Measurements from ENCODE around the gene SEMA3A. TPM values are rescaled to one million over a fixed set of nuclear protein-coding genes. Genes with fewer than 3 reads are reported as not detected.

Gene SEMA3A
- total RNA-seq, 1 experiment from 2014 or later: 14.2 TPM

DNA sequence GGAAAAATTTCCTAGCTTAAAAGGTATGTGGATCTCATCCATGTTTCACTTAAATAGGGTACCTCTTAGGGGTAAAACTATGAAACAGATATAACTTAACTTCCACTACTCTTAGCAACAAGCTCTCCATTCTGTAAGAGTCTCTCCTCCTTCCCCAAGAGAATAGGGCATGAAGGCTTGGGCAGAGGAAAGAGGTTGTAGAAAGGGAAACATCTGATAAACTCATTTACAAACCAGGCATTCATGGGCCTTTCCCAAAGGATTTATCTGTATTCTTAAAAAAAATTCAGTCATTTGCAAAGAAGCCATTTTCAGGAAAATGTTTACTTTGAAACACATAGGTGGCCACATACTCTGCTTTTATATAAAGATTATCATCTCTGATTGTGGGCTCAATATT lies 82.7 kb downstream of the SEMA3A start:
- no TSS peak for BruUV-seq (replicated peaks)
- intact Hi-C loops (cut with micrococcal nuclease): no loop called here
- POLR2A ChIA-PET: no interaction called here

More for the DNA sequence above, 82.7 kb downstream of the SEMA3A start:
- Histone ChIP-seq H3K4me3 (replicated peaks in 1 of 2; ENCODE audit: low read depth in 1 of 2, low read length in 2 of 2) (no peak overlapping the region), H4K20me1 (ENCODE audit: insufficient read depth) (no peaks in the 10 kb centered on the region), H2AFZ (ENCODE audit: low read depth, low read length, poor library complexity, severe bottlenecking) (no peak overlapping the region), H3K9me3 (ENCODE audit: control insufficient read depth in 1 of 2, insufficient read depth in 1 of 2, low read depth in 1 of 2, low read length in 2 of 2) (no peaks in the 10 kb centered on the region), H3K4me1 (ENCODE audit: control insufficient read depth in 1 of 2, insufficient read depth in 2 of 2, low read length in 2 of 2) (peaks cover 0 to 10% of the 10 kb centered on the region in 2 experiments; a peak in 1 of 4 replicates), H3K27me3 (ENCODE audit: insufficient read depth, low read length) (no peaks in the 10 kb centered on the region), H3K36me3 (ENCODE audit: control insufficient read depth in 1 of 2, insufficient read depth in 2 of 2, low read length in 2 of 2) (no peaks in the 10 kb centered on the region), H3K79me2 (ENCODE audit: insufficient read depth, low read length) (no peaks in the 10 kb centered on the region), H3K9ac (ENCODE audit: low read length) (no peak overlapping the region), H3K9me2 (ENCODE audit: insufficient read depth) (no peaks in the 10 kb centered on the region), H3K4me2 (ENCODE audit: low read length) (no peak overlapping the region), H3K27ac (ENCODE audit: low read depth, low read length) (no peak overlapping the region)
- TF ChIP-seq, protein P1, sequence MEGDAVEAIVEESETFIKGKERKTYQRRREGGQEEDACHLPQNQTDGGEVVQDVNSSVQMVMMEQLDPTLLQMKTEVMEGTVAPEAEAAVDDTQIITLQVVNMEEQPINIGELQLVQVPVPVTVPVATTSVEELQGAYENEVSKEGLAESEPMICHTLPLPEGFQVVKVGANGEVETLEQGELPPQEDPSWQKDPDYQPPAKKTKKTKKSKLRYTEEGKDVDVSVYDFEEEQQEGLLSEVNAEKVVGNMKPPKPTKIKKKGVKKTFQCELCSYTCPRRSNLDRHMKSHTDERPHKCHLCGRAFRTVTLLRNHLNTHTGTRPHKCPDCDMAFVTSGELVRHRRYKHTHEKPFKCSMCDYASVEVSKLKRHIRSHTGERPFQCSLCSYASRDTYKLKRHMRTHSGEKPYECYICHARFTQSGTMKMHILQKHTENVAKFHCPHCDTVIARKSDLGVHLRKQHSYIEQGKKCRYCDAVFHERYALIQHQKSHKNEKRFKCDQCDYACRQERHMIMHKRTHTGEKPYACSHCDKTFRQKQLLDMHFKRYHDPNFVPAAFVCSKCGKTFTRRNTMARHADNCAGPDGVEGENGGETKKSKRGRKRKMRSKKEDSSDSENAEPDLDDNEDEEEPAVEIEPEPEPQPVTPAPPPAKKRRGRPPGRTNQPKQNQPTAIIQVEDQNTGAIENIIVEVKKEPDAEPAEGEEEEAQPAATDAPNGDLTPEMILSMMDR (IDR thresholded peaks at IDR 0.05 in 2 of 3, conservative IDR thresholded peaks at IDR 0.05 in 1 of 3; ENCODE audit: borderline replicate concordance in 1 of 3, insufficient read depth in 1 of 3, low read depth in 2 of 3, low read length in 2 of 3): no peak
- TF ChIP-seq RAD21 (IDR thresholded peaks at IDR 0.05; ENCODE audit: low read depth) (no peak), ZNF274 (IDR thresholded peaks at IDR 0.05; ENCODE audit: low read depth, low read length) (no peak), EGR1 (IDR thresholded peaks at IDR 0.05; ENCODE audit: low read depth) (no peak), CBX3 (IDR thresholded peaks at IDR 0.05; ENCODE audit: low read depth) (no peak)
- TF ChIP-seq, protein P2, sequence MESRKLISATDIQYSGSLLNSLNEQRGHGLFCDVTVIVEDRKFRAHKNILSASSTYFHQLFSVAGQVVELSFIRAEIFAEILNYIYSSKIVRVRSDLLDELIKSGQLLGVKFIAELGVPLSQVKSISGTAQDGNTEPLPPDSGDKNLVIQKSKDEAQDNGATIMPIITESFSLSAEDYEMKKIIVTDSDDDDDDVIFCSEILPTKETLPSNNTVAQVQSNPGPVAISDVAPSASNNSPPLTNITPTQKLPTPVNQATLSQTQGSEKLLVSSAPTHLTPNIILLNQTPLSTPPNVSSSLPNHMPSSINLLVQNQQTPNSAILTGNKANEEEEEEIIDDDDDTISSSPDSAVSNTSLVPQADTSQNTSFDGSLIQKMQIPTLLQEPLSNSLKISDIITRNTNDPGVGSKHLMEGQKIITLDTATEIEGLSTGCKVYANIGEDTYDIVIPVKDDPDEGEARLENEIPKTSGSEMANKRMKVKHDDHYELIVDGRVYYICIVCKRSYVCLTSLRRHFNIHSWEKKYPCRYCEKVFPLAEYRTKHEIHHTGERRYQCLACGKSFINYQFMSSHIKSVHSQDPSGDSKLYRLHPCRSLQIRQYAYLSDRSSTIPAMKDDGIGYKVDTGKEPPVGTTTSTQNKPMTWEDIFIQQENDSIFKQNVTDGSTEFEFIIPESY (IDR thresholded peaks at IDR 0.05; ENCODE audit: extremely low read depth, insufficient replicate concordance, low read length): no peak
- TF ChIP-seq, protein P3, sequence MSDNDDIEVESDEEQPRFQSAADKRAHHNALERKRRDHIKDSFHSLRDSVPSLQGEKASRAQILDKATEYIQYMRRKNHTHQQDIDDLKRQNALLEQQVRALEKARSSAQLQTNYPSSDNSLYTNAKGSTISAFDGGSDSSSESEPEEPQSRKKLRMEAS (IDR thresholded peaks at IDR 0.05): no peak
- TF ChIP-seq, protein P4, sequence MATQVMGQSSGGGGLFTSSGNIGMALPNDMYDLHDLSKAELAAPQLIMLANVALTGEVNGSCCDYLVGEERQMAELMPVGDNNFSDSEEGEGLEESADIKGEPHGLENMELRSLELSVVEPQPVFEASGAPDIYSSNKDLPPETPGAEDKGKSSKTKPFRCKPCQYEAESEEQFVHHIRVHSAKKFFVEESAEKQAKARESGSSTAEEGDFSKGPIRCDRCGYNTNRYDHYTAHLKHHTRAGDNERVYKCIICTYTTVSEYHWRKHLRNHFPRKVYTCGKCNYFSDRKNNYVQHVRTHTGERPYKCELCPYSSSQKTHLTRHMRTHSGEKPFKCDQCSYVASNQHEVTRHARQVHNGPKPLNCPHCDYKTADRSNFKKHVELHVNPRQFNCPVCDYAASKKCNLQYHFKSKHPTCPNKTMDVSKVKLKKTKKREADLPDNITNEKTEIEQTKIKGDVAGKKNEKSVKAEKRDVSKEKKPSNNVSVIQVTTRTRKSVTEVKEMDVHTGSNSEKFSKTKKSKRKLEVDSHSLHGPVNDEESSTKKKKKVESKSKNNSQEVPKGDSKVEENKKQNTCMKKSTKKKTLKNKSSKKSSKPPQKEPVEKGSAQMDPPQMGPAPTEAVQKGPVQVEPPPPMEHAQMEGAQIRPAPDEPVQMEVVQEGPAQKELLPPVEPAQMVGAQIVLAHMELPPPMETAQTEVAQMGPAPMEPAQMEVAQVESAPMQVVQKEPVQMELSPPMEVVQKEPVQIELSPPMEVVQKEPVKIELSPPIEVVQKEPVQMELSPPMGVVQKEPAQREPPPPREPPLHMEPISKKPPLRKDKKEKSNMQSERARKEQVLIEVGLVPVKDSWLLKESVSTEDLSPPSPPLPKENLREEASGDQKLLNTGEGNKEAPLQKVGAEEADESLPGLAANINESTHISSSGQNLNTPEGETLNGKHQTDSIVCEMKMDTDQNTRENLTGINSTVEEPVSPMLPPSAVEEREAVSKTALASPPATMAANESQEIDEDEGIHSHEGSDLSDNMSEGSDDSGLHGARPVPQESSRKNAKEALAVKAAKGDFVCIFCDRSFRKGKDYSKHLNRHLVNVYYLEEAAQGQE (IDR thresholded peaks at IDR 0.05; ENCODE audit: low read depth): no peak
- CTCF ChIA-PET: no interaction called here
- RAD21 ChIA-PET (ENCODE audit: low non-redundant PET in 1 of 2, low total read pairs in 2 of 2, uncharacterized antibody in 2 of 2, unreplicated experiment in 2 of 2): no interaction called here
- ATAC-seq (no peak), DNase-seq (ENCODE audit: low read depth, low spot score) (no peak)
